DMS53 treated with DMSO at 0.1 percent for 48 hours (cell line): ENCODE measurements around the gene MRPS33.
A peak's percentile ranks its signal among the peaks of the same experiment; 100 is the strongest.

ENCODE experiments used
- DNase-seq: peaks from one replicate; lab custom pipeline; 2025; ENCODE audit not compliant: unreplicated experiment; lab: John Stamatoyannopoulos, UW

Gene MRPS33

GRCh38 chr7:141012696-141013344 lies 1.9 kb downstream of the MRPS33 start:
- no peak for DNase-seq

GRCh38 chr7:141012044-141012685 lies 2.6 kb downstream of the MRPS33 start:
- peak; percentile 73 for DNase-seq

- DNase-seq, result no peak
These were observed 3.3 kb downstream of the MRPS33 start for GRCh38 chr7:141011443-141011842.

- DNase-seq, result no peak
These were observed 11.3 kb downstream of the MRPS33 start for GRCh38 chr7:141003172-141004065.

- DNase-seq, result no peak
These were observed 13.2 kb downstream of the MRPS33 start for GRCh38 chr7:141001546-141001945.

- no peak for DNase-seq
These were observed 13.6 kb downstream of the MRPS33 start for GRCh38 chr7:141001122-141001521.

- DNase-seq, result no peak
These were observed 16.0 kb downstream of the MRPS33 start for GRCh38 chr7:140998715-140999114.

GRCh38 chr7:140992422-140992821 lies 22.3 kb downstream of the MRPS33 start:
- no peak for DNase-seq

- DNase-seq, result peak; percentile 84
These were observed 24.4 kb downstream of the MRPS33 start for GRCh38 chr7:140990193-140990962.

- DNase-seq, result no peak
These were observed 25.7 kb downstream of the MRPS33 start for GRCh38 chr7:140989068-140989467.

- DNase-seq, result peak; percentile 33
These were observed 30.9 kb downstream of the MRPS33 start for GRCh38 chr7:140983802-140984201.

- DNase-seq, result no peak
These were observed 32.2 kb downstream of the MRPS33 start for GRCh38 chr7:140982508-140982907.

GRCh38 chr7:140981951-140982350 lies 32.8 kb downstream of the MRPS33 start:
- no peak for DNase-seq

- DNase-seq, result no peak
These were observed 37.0 kb downstream of the MRPS33 start for GRCh38 chr7:140977741-140978140.

- DNase-seq, result no peak
These were observed 41.6 kb downstream of the MRPS33 start for GRCh38 chr7:140972876-140973829.

- DNase-seq, result no peak
These were observed 42.4 kb downstream of the MRPS33 start for GRCh38 chr7:140972344-140972743.

- DNase-seq, result no peak
These were observed 47.3 kb downstream of the MRPS33 start for GRCh38 chr7:140967438-140967837.

GRCh38 chr7:140966561-140967233 lies 48.1 kb downstream of the MRPS33 start:
- DNase-seq, result no peak

- DNase-seq, result no peak
These were observed 53.6 kb downstream of the MRPS33 start for GRCh38 chr7:140961117-140961516.
